Embryonic facial prominence (tissue), 1 donor: Measurements from ENCODE around the gene FKRP.
"Not testable (repeated sequence)": the region's sequence is repeated elsewhere in the genome, so short reads cannot be mapped to it uniquely, and the experiment has no call there.

Experiments used
- DNase-seq: peaks from one replicate; pipeline ENCODE4 v3.0.0-alpha.2; 2016; ENCODE audit errors: extremely low spot score

The FKRP gene

GRCh38 chr19:46759817-46760333, 14.0 kb downstream of the FKRP start:
- DNase-seq, result no peak

- no peak for DNase-seq
Measured at GRCh38 chr19:46760363-46760762, 14.5 kb downstream of the FKRP start.

DNA sequence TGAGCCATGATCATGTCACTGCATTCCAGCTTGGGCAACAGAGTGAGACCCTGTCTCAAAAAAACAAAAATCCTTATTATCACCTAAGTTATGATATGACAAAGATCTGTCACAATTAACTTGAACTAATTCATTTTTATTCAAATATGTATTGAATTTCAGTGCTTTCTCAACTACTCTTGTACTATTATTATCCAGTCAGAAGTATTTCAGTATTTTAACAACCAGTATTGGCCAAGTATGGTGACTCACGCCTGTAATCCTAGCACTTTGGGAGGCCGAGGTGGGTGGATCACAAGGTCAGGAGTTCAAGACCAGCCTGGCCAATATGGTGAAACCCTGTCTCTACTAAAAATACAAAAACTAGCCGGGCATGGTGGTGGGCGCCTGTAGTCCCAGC, 15.0 kb downstream of the FKRP start:
- not testable (repeated sequence) for DNase-seq

DNA sequence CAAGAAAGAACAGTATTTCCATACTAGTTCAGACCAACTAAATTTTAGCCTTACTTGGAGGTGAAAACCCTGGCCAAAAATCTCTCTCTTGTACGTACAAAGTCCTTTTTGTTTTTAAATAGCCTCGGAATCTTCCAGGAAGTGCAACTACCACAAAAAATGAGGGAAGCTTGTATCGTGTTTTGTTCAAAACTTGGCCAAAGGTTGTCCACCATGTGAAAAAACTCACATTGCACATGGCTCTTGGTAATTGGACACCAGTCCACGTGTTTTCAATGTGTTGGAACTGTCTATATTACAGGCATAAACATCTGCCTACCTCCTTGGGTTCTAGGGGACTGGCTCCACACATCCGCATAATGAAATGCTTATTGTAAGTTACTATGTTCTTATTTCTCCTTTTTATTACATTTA, 15.6 kb downstream of the FKRP start:
- DNase-seq, result no peak

GRCh38 chr19:46762245-46762890, 16.5 kb downstream of the FKRP start:
- DNase-seq, result no peak

- DNase-seq, result no peak
Measured at GRCh38 chr19:46764817-46765291, 19.0 kb downstream of the FKRP start.

DNA sequence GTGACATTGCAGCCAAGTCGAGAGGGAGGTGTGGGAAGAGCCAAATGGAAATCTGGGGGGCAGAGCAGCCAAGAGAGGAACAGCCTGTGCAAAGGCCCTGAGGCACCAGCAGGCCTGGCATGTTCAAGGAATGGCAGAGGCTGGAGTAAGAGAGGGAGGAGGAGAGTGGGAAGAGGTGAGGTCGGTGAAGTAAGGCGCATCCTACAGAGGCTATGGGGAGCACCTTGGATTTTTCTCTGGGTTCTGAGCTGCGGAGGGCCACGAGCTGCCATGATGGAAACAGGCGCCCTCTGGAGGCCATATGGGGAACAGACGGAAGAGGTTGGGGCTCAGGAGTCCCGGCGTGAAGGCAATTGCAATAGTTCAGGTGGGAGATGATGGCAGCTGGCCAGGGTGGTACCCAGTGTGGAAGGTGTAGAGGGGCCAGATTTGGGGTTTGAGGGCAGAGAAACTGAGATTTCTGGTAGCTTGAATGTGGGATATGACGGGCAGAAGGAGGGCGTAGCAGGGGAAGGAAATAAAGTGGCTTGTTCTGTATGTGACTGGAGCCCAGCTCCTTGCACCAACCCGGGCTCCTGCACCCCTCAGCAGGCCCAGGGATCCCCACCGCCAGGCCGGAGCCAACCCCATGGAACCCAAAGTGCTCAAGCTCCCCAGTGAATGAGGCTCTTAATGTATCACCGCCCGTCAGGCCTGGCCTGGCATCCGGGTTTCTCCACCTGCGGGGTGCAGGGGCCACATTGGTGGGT, 20.9 kb downstream of the FKRP start:
- DNase-seq, result no peak

- DNase-seq, result not testable (repeated sequence)
Measured at GRCh38 chr19:46768746-46769145, 22.9 kb downstream of the FKRP start.

DNA sequence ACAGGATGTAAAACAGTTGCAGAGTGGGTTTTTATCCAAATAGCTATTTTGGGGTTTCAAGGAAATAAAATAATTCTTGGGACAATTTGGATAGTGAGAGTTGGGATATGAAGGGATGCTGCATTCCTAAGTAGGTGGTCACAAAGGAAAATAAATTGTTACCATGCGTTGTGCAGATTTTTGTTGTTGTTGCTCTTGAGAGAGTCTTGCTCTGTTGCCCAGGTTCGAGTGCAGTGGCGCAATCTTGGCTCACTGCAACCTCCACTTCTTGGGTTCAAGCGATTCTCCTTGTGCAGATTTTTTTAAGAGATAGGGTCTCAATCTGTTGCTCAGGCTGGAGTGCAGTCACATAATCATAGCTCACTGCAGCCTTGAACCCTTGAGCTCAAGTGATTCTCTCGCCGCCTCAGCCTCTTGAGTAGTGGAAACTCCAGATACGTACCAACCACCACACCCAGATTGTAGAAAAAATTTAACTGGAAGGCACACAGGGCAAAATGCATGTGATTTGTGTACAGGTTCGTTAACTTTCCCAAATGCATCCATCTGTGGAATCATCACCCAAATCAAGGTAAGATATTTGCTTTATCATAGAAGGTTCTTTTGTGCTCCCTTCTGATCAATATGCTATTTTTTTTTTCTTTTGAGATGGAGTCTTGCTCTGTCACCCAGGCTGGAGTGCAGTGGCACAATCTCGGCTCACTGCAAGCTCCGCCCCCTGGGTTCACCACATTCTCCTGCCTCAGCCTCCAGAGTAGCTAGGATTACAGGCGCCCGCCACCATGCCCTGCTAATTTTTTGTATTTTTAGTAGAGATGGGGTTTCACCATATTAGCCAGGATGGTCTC, 26.5 kb downstream of the FKRP start:
- DNase-seq, result no peak

GRCh38 chr19:46773018-46773399, 27.2 kb downstream of the FKRP start:
- DNase-seq, result no peak

DNA sequence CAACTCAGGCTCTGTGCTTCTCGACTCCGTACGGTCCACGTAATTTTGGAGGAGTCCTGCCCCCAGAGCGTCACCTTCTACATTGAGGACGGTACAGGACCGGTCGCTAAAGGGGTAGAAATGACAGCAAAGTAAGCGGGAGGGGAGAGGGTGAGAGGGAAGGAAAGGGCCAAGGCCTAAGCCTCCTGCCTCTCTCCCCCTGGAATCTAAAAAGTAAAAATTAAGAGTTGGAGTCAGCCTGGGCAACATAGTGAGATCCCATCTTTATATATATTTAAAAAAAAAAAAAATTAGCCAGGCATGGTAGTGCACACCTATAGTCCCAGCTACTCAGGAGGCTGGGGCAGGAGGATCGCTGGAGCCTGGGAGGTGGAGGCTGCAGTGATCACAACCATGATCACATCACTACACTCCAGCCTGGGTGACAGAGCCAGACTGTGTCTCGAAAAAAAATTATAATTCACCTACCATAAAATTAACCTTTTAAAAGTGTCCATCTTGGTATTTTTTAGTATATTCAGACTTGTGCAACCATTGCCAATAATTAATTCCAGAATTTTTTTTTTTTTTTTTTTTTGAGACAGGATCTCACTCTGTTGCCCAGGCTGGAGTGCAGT, 29.9 kb downstream of the FKRP start:
- no peak for DNase-seq

DNA sequence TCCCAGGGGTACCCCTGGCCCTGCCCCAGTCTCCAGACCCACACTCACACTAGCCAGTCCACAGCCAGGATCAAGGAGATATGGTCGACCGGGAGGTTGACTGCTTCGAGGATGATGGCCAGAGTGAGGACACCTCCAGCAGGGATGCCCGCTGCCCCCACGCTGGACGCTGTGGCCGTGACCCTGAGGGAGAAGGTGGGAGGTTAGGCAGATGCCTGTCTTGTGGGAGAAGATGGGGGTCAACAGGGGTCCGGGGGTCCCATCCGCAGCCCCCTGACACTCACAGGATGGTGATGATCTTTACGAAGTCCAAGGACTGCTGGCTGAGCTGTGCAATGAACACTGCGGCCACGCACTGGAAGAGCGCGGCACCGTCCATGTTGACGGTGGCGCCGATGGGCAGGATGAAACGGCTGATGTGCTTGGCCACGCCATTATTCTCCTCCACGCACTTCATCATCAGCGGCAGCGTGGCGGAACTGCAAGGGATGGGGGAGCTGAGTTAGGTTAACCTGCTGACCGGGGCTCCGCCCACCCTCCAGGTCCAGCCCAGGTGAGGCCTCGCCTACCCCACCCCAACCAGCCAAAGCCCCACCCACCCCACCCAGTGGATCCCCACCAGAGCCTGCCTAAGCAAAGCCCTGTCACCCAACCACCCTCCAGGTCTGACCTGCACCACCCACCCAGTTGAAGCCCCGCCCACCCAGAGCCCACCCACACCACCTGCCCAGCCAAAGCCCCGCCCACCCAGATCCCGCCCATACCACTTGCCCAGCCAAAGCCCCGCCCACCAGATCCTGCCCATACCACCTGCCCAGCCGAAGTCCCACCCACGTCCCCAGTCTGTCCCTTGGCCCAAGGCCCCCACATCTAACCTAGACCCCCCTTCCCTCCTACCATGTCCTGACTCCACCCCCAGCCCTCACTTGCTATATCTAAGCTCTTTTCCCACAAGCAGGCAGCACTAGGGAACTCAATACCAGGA, 31.4 kb downstream of the FKRP start:
- DNase-seq, result no peak

DNA sequence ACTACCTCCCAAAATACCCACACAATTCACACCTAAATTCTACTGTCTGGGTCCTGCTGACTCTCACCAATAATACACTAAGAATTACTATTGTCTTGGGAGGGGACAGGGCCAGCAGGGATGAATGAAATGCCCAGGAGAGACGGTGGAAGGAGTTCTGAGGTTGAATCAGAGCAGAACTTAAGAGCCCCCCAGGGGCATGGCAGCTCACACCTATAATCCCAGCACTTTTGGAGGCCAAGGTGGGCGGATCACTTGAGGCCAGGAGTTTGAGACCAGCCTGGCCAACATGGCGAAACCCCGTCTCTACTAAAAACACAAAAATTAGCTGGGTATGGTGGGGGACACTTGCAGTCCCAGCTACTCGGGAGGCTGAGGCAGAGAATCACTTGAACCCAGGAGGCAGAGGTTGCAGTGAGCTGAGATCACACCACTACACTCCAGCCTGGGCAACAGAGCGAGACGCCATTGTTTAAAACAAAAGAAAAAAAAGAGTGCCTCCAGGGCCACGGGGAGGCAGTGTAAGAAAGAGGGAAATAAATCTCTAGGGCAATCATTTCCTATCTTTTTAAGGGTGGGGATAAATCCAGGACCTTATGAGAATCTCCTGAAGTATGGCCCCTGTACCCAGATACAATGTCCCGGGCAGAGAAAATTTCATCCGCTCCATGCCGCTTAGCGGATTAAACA, 32.2 kb downstream of the FKRP start:
- not testable (repeated sequence) for DNase-seq

GRCh38 chr19:46782355-46783019, 36.6 kb downstream of the FKRP start:
- no peak for DNase-seq

DNA sequence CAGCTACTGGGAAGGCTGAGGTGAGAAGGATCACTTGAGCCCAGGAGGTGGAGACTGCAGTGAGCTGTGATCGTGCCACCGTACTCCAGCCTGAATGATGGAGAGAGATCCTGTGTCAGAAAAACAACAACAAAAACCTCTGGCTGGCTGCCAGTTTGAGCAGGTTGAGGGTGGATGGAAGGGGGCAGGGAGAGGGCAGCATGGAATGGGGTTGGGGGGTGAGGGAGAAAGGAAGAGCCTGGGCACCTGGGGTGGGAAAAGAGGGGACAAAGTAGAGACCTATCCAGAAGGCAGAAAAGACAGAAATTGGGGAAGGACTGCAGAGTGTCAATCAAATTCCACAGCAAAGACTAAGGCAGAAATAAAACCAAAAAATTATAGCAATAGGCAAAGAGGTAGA, 37.8 kb downstream of the FKRP start:
- DNase-seq, result no peak

- DNase-seq, result no peak
Measured at GRCh38 chr19:46784262-46785053, 38.6 kb downstream of the FKRP start.

DNA sequence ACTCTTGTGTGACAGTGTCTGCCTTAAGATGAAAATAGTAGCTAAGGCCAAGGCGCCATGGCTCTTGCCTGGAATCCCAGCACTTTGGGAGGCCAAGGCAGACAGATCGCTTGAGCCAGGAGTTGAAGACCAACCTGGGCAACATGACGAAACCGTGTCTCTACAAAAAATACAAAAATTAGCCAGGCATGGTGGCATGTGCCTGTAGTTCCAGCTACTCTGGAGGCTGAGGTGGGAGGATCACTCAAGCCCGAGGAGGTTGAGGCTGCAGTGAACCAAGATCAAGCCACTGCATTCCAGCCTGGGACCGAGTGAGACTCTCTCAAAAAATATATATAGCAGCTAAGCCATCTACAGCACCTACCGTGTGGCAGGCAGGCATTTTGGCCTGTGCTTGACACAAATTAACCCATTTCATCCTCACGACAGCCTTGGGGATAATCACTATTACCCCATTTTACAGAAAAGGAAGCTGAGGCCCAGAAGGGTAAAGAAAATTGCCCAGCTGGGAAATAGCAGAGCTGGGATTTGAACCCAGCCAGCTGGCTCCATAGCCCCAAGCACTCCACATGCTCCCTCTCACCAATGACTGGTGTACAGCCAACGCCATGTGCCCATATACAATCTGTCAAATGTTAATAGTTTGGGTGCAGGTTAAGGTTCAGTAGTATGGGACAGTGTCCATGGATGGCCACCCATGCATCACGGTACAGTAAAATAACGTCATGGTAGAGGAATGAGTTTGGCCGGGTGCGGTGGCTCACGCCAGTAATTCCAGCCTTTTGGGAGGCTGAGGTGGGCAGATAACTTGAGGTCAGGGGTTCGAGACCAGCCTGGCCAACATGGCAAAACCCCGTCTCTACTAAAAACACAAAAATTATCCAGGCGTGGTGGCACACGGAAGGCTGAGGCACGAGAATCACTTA, 39.5 kb downstream of the FKRP start:
- no peak for DNase-seq

DNA sequence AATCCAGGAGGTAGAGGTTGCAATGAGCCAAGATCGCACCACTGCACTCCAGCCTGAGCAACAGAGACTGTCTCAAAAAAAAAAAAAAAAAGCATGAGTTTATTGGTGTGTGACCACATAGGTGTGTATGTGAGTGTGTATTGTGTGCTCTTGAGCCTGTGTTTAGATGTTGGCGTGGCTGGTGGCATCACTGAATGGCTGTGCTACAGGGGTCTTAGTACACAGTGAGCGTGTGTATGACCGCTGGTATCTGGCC, 40.1 kb downstream of the FKRP start:
- no peak for DNase-seq
